Skeletal muscle cell (primary cell): Measurements from ENCODE around the gene UTS2B.
A peak's percentile ranks its signal among the peaks of the same experiment; 100 is the strongest.

Experiments used
- DNase-seq: peaks from one replicate; pipeline ENCODE4 v3.0.0-alpha.2; 2010; ENCODE audit warnings: low read depth
- H3K4me3 ChIP-seq: 2 replicates; pipeline ENCODE4 v1.5.1; 2011; ENCODE audit warnings: low read depth, mild to moderate bottlenecking, control low read depth, low read length, moderate library complexity

Gene UTS2B

GRCh38 chr3:191355406-191355805, 25.1 kb upstream of the UTS2B start:
- no peak overlapping the region for H3K4me3 ChIP-seq
- DNase-seq = no peak

- no peak for DNase-seq
- no peak overlapping the region for H3K4me3 ChIP-seq
Observed at GRCh38 chr3:191353022-191353777, 22.9 kb upstream of the UTS2B start.

GRCh38 chr3:191352014-191352413, 21.7 kb upstream of the UTS2B start:
- DNase-seq = no peak

GRCh38 chr3:191350396-191351090, 20.2 kb upstream of the UTS2B start:
- H3K4me3 ChIP-seq = no peak overlapping the region
- no peak for DNase-seq

More at GRCh38 chr3:191352014-191352413, 21.7 kb upstream of the UTS2B start:
- no peak overlapping the region for H3K4me3 ChIP-seq

- H3K4me3 ChIP-seq = no peak overlapping the region
Observed at GRCh38 chr3:191348098-191348497, 17.8 kb upstream of the UTS2B start.

GRCh38 chr3:191347228-191347627, 16.9 kb upstream of the UTS2B start:
- H3K4me3 ChIP-seq = no peak overlapping the region
- no peak for DNase-seq

More at GRCh38 chr3:191348098-191348497, 17.8 kb upstream of the UTS2B start:
- no peak for DNase-seq

- DNase-seq = no peak
- H3K4me3 ChIP-seq = no peak overlapping the region
Observed at GRCh38 chr3:191345334-191345733, 15.0 kb upstream of the UTS2B start.

GRCh38 chr3:191343913-191344312, 13.6 kb upstream of the UTS2B start:
- H3K4me3 ChIP-seq = no peak overlapping the region
- no peak for DNase-seq

- no peak for DNase-seq
- no peak overlapping the region for H3K4me3 ChIP-seq
Observed at GRCh38 chr3:191343115-191343514, 12.8 kb upstream of the UTS2B start.

- DNase-seq = no peak
Observed at GRCh38 chr3:191342411-191342810, 12.1 kb upstream of the UTS2B start.

GRCh38 chr3:191342006-191342405, 11.7 kb upstream of the UTS2B start:
- H3K4me3 ChIP-seq = no peak overlapping the region
- no peak for DNase-seq

More at GRCh38 chr3:191342411-191342810, 12.1 kb upstream of the UTS2B start:
- no peak overlapping the region for H3K4me3 ChIP-seq

- no peak for DNase-seq
- no peak overlapping the region for H3K4me3 ChIP-seq
Observed at GRCh38 chr3:191340966-191341365, 10.6 kb upstream of the UTS2B start.

GRCh38 chr3:191340351-191340750, 10.0 kb upstream of the UTS2B start:
- no peak overlapping the region for H3K4me3 ChIP-seq
- no peak for DNase-seq

GRCh38 chr3:191339316-191339917, 9.1 kb upstream of the UTS2B start:
- no peak overlapping the region for H3K4me3 ChIP-seq
- no peak for DNase-seq

- H3K4me3 ChIP-seq = no peak overlapping the region
- DNase-seq = no peak
Observed at GRCh38 chr3:191338177-191338488, 7.8 kb upstream of the UTS2B start.

- no peak for DNase-seq
- no peak overlapping the region for H3K4me3 ChIP-seq
Observed at GRCh38 chr3:191336833-191337232, 6.5 kb upstream of the UTS2B start.

GRCh38 chr3:191334346-191334893, 4.1 kb upstream of the UTS2B start:
- no peak overlapping the region for H3K4me3 ChIP-seq
- no peak for DNase-seq

GRCh38 chr3:191333298-191333880, 3.1 kb upstream of the UTS2B start:
- H3K4me3 ChIP-seq = no peak overlapping the region
- DNase-seq = no peak

- no peak for DNase-seq
- H3K4me3 ChIP-seq = peak overlapping the region; percentile 88
Observed at GRCh38 chr3:191331388-191331787, 1.1 kb upstream of the UTS2B start.

- peak; percentile 48 for DNase-seq
- peak overlapping the region; percentile 88 for H3K4me3 ChIP-seq
Observed at GRCh38 chr3:191330530-191331048, 263 bp upstream of the UTS2B start.
